ENCODE results near the gene SYT2. TPM values are rescaled to one million over a fixed set of nuclear protein-coding genes. Genes with fewer than 3 reads are reported as not detected.
"Not testable (repeated sequence)": the region's sequence is repeated elsewhere in the genome, so short reads cannot be mapped to it uniquely, and the experiment has no call there.

The SYT2 gene
- total RNA-seq, 1 donor from 2014 or later: 0.26 TPM

GRCh38 chr1:202638019-202638700 is 72.1 kb downstream of the SYT2 start:
- no peak overlapping the region for H3K4me3 ChIP-seq
- peaks cover 31% of the 10 kb centered on the region for H3K27me3 ChIP-seq
- DNase-seq (ENCODE audit: low spot score): peak; percentile 57
- H4K20me1 ChIP-seq (ENCODE audit: low read depth): peaks cover 23% of the 10 kb centered on the region
- peaks cover 24% of the 10 kb centered on the region for H3F3A ChIP-seq (ENCODE audit: low read depth)
- Mint-ChIP-seq H3K4me3 (peak overlapping the region; percentile 52), H3K9me3 (no peaks in the 10 kb centered on the region), H3K4me1 (peaks cover 51% of the 10 kb centered on the region), H3K27ac (peak overlapping the region; percentile 70), H3K27me3 (ENCODE audit: insufficient read depth, low read depth) (peaks cover 27% of the 10 kb centered on the region), H3K36me3 (no peaks in the 10 kb centered on the region)
- no peak overlapping the region for H2AFZ ChIP-seq (replicated peaks)
- H3K36me3 ChIP-seq: no peaks in the 10 kb centered on the region
- H3K9me3 ChIP-seq (ENCODE audit: low read depth): no peaks in the 10 kb centered on the region
- H3K9ac ChIP-seq: no peak overlapping the region
- H3K27ac ChIP-seq: no peak overlapping the region
- TF ChIP-seq EZH2 (IDR thresholded peaks at IDR 0.05) (no peak), CTCF (IDR thresholded peaks at IDR 0.05) (no peak), EZH2phosphoT487 (IDR thresholded peaks at IDR 0.05) (no peak)
- peak overlapping the region; percentile 10 for H3K4me2 ChIP-seq
- peaks cover 35% of the 10 kb centered on the region for H3K4me1 ChIP-seq
- H3K79me2 ChIP-seq (ENCODE audit: low read depth): no peaks in the 10 kb centered on the region

GRCh38 chr1:202637321-202638018 is 72.8 kb downstream of the SYT2 start:
- H3K4me3 ChIP-seq; H3K79me2 ChIP-seq (ENCODE audit: low read depth); H3K9me3 ChIP-seq (ENCODE audit: low read depth); H3K36me3 ChIP-seq; H3K27ac ChIP-seq; H3K4me3 Mint-ChIP-seq; H3K9ac ChIP-seq; H3K9me3 Mint-ChIP-seq; H3K36me3 Mint-ChIP-seq; DNase-seq (ENCODE audit: low spot score); H2AFZ ChIP-seq (replicated peaks): not testable (repeated sequence)
- Histone ChIP-seq H3F3A (ENCODE audit: low read depth) (peaks cover 24% of the 10 kb centered on the region), H4K20me1 (ENCODE audit: low read depth) (peaks cover 23% of the 10 kb centered on the region), H3K4me2 (peak overlapping the region; percentile 10), H3K27me3 (peaks cover 24% of the 10 kb centered on the region), H3K4me1 (peaks cover 32% of the 10 kb centered on the region)
- Mint-ChIP-seq H3K27ac (peak overlapping the region; percentile 70), H3K27me3 (ENCODE audit: insufficient read depth, low read depth) (peaks cover 23% of the 10 kb centered on the region), H3K4me1 (peaks cover 53% of the 10 kb centered on the region)

- DNase-seq (ENCODE audit: low spot score); H3K27ac Mint-ChIP-seq; H3K4me3 Mint-ChIP-seq; H3K36me3 ChIP-seq; H3K79me2 ChIP-seq (ENCODE audit: low read depth); H3K4me3 ChIP-seq; H3K9me3 Mint-ChIP-seq; H3K4me2 ChIP-seq; H2AFZ ChIP-seq (replicated peaks); H3K36me3 Mint-ChIP-seq; H3K9me3 ChIP-seq (ENCODE audit: low read depth); H3K27ac ChIP-seq; H3K9ac ChIP-seq: not testable (repeated sequence)
- Histone ChIP-seq H3K4me1 (peaks cover 29% of the 10 kb centered on the region), H3F3A (ENCODE audit: low read depth) (peaks cover 24% of the 10 kb centered on the region), H3K27me3 (peaks cover 11% of the 10 kb centered on the region), H4K20me1 (ENCODE audit: low read depth) (peaks cover 23% of the 10 kb centered on the region)
- peaks cover 16% of the 10 kb centered on the region for H3K27me3 Mint-ChIP-seq (ENCODE audit: insufficient read depth, low read depth)
- H3K4me1 Mint-ChIP-seq: peaks cover 45% of the 10 kb centered on the region
These were observed 74.1 kb downstream of the SYT2 start for GRCh38 chr1:202636171-202636570.

- H3K4me3 Mint-ChIP-seq: no peak overlapping the region
- H3K9me3 Mint-ChIP-seq: no peaks in the 10 kb centered on the region
- Histone ChIP-seq H2AFZ (replicated peaks) (no peak overlapping the region), H3K9ac (no peak overlapping the region), H3K27me3 (no peaks in the 10 kb centered on the region), H3K4me3 (no peak overlapping the region), H3K4me1 (peaks cover 2% of the 10 kb centered on the region), H3K4me2 (no peak overlapping the region), H3K27ac (no peak overlapping the region), H3F3A (ENCODE audit: low read depth) (no peaks in the 10 kb centered on the region), H3K36me3 (no peaks in the 10 kb centered on the region), H3K9me3 (ENCODE audit: low read depth) (no peaks in the 10 kb centered on the region), H3K79me2 (ENCODE audit: low read depth) (no peaks in the 10 kb centered on the region), H4K20me1 (ENCODE audit: low read depth) (no peaks in the 10 kb centered on the region)
- H3K27me3 Mint-ChIP-seq (ENCODE audit: insufficient read depth, low read depth): peaks cover 9% of the 10 kb centered on the region
- TF ChIP-seq CTCF (IDR thresholded peaks at IDR 0.05) (no peak), EZH2phosphoT487 (IDR thresholded peaks at IDR 0.05) (no peak), EZH2 (IDR thresholded peaks at IDR 0.05) (no peak)
- no peaks in the 10 kb centered on the region for H3K36me3 Mint-ChIP-seq
- no peak overlapping the region for H3K27ac Mint-ChIP-seq
- no peak for DNase-seq (ENCODE audit: low spot score)
- peaks cover 10% of the 10 kb centered on the region for H3K4me1 Mint-ChIP-seq
These were observed 78.0 kb downstream of the SYT2 start for GRCh38 chr1:202632241-202632640.
